Gastrocnemius medialis (tissue), 4 donors: Measurements from ENCODE around the gene CASTOR1.

Source experiments
- CTCF ChIP-seq, 5 experiments: fragments of 450-650 bp in 3 of 5; fragments of 200-600 bp in 2 of 5; sonication (generic) in 2 of 5; IDR thresholded peaks in 4 of 5; conservative IDR thresholded peaks in 1 of 5; 1 replicate in 4 of 5; 2 replicates in 1 of 5; pipeline ENCODE4 v1.5.1; 2016 to 2019; ENCODE audit warnings: antibody characterized with exemption in 5 of 5, mild to moderate bottlenecking in 3 of 5, moderate library complexity in 3 of 5
- POLR2A ChIP-seq, 2 donors: fragments of 450-650 bp; IDR thresholded peaks; one replicate each; pipeline ENCODE4 v1.6.1; 2017; ENCODE audit warnings: antibody characterized with exemption in 2 of 2, mild to moderate bottlenecking in 2 of 2, moderate library complexity in 2 of 2

DNA sequence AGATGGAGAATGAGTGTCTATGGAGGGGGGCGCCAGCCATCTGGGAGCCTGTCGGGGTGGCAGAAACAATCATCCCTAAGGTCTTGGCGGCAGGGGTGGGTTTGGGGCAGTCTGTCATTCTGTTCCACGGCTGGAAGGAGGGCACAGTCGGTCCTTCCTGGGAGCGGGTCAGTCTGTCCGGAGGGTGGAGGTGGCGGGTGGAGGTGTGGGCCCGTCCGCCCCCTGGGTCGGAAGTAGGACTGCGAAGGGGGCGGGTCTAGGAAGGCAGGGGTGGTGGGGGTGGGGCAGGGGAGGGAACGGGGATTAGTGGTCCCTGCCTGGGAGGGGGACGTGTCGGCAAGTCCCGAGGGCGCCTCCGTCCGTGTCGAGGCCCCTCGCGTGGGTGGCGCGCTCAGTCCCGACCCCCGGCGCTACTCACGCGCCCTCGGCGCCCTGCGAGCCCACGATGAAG lies 37.0 kb upstream of the CASTOR1 start:
- no peak for TF ChIP-seq CTCF (IDR thresholded peaks at IDR 0.05 in 4 of 5, conservative IDR thresholded peaks at IDR 0.05 in 1 of 5)
- no peak for TF ChIP-seq POLR2A (IDR thresholded peaks at IDR 0.05)
